ENCODE results near the gene ALDH3B2.

GRCh38 chr11:67613313-67613959, 61.0 kb downstream of the ALDH3B2 start:
- TF ChIP-seq CTCF (IDR thresholded peaks at IDR 0.05 in 4 of 5, conservative IDR thresholded peaks at IDR 0.05 in 1 of 5), result no peak
- TF ChIP-seq POLR2A (IDR thresholded peaks at IDR 0.05), result no peak

All from gastrocnemius medialis (tissue), 4 donors.